ENCODE measurements around the gene EEF2K. TPM values are rescaled to one million over a fixed set of nuclear protein-coding genes. Genes with fewer than 3 reads are reported as not detected.

EEF2K gene
- total RNA-seq, 1 experiment from 2014 or later, result 9.1 TPM

DNA sequence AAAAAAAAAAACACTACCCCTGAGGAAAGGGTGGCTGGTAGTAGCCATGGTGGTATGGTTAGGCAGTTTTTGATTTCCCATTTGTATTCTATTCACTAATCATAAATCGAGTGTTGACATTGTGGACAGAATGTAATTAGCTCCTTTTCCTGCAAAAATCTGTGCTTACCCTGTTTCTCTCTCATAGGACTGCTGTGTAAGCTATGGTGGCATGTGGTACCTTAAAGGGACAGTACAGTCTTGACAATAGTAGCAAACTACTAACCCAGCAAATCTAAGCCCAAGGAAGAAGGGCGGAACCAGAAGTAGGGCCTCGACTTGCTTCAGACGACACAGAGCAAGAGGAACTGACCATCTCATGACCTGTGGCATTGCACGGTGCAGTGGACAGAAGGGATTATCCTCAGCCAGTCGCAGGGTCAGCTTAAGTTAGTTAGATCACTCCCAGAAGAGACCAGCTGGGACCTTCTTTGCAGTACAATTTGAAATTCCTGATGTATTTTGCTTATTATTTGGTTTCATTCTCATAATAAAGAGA, 127.4 kb downstream of the EEF2K start:
- Histone ChIP-seq H3K9me3 (ENCODE audit: low read length) (no peaks in the 10 kb centered on the region), H3K36me3 (ENCODE audit: low read depth, low read length) (peaks cover 43% of the 10 kb centered on the region), H3K4me1 (ENCODE audit: insufficient read depth, low read length) (no peaks in the 10 kb centered on the region), H3K27me3 (ENCODE audit: low read length) (no peaks in the 10 kb centered on the region), H2AFZ (ENCODE audit: low read length) (no peak overlapping the region), H3K4me3 (ENCODE audit: low read length) (no peak overlapping the region), H3K27ac (ENCODE audit: low read length) (no peak overlapping the region), H3K9ac (ENCODE audit: low read length) (no peak overlapping the region), H4K20me1 (ENCODE audit: low read length) (no peaks in the 10 kb centered on the region), H3K79me2 (ENCODE audit: low read length) (no peaks in the 10 kb centered on the region), H3F3A (ENCODE audit: low read length, unreplicated experiment) (no peaks in the 10 kb centered on the region), H3K9me2 (replicated peaks; ENCODE audit: low read length) (no peaks in the 10 kb centered on the region), H3K4me2 (ENCODE audit: low read length) (no peak overlapping the region)
- ChIA-PET CTCF (no interaction called here), POLR2A (ENCODE audit: unreplicated experiment) (no interaction called here)
- intact Hi-C loops (cut with micrococcal nuclease), result no loop called here
- no TSS peak for BruUV-seq (replicated peaks)
- no peak for DNase-seq
- TF ChIP-seq EZH2 (IDR thresholded peaks at IDR 0.05; ENCODE audit: low read length, unreplicated experiment), result no peak
- TF ChIP-seq, protein P1, sequence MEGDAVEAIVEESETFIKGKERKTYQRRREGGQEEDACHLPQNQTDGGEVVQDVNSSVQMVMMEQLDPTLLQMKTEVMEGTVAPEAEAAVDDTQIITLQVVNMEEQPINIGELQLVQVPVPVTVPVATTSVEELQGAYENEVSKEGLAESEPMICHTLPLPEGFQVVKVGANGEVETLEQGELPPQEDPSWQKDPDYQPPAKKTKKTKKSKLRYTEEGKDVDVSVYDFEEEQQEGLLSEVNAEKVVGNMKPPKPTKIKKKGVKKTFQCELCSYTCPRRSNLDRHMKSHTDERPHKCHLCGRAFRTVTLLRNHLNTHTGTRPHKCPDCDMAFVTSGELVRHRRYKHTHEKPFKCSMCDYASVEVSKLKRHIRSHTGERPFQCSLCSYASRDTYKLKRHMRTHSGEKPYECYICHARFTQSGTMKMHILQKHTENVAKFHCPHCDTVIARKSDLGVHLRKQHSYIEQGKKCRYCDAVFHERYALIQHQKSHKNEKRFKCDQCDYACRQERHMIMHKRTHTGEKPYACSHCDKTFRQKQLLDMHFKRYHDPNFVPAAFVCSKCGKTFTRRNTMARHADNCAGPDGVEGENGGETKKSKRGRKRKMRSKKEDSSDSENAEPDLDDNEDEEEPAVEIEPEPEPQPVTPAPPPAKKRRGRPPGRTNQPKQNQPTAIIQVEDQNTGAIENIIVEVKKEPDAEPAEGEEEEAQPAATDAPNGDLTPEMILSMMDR (conservative IDR thresholded peaks at IDR 0.05; ENCODE audit: low read depth, low read length), result no peak
- no peak for TF ChIP-seq EZH2phosphoT487 (IDR thresholded peaks at IDR 0.05; ENCODE audit: borderline replicate concordance, low read length)
- ATAC-seq, result no peak

DNA sequence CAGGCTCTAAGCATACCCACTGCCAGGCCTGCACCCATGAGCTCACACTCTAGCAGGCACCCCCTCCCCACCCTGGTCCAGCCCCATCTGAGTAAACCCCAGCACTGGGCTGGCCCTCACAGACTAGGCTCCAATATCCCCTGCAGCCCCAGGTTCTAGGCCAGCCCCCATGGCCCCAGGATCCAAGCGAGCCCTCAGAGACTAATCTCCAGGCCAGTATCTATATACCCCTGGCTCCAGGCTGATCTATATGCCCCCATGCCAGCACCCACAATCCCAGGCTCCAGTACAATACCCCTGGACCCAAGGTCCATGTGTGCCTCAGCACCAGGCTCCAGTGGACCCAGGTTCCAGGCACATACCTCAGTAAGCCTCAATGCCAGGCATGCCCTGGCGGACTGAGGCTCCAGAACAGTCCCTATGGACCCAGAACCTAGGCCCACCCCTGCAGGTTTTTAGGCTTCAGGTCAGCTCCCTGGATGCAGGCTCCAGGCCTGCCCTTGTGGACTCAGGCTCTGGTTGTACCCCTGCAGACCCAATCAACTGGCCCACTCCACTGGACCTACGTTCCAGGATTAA, 129.7 kb downstream of the EEF2K start:
- ChIA-PET POLR2A (ENCODE audit: unreplicated experiment) (no interaction called here), CTCF (no interaction called here)
- DNase-seq (no peak), ATAC-seq (no peak)
- no peaks in the 10 kb centered on the region for H3K4me1 ChIP-seq (ENCODE audit: insufficient read depth, low read length)
- no peaks in the 10 kb centered on the region for H3K9me3 ChIP-seq (ENCODE audit: low read length)
- H3K4me2 ChIP-seq (ENCODE audit: low read length), result no peak overlapping the region
- H3K4me3 ChIP-seq (ENCODE audit: low read length), result no peak overlapping the region
- H2AFZ ChIP-seq (ENCODE audit: low read length), result no peak overlapping the region
- intact Hi-C loops (cut with micrococcal nuclease), result no loop called here
- TF ChIP-seq, protein P1 (conservative IDR thresholded peaks at IDR 0.05; ENCODE audit: low read depth, low read length), result no peak
- no TSS peak for BruUV-seq (replicated peaks)
- no peaks in the 10 kb centered on the region for H4K20me1 ChIP-seq (ENCODE audit: low read length)
- H3K9ac ChIP-seq (ENCODE audit: low read length), result no peak overlapping the region
- peaks cover 43% of the 10 kb centered on the region for H3K36me3 ChIP-seq (ENCODE audit: low read depth, low read length)
- H3K79me2 ChIP-seq (ENCODE audit: low read length), result no peaks in the 10 kb centered on the region
- no peak overlapping the region for H3K27ac ChIP-seq (ENCODE audit: low read length)
- no peaks in the 10 kb centered on the region for H3K27me3 ChIP-seq (ENCODE audit: low read length)
- no peaks in the 10 kb centered on the region for H3F3A ChIP-seq (ENCODE audit: low read length, unreplicated experiment)
- no peaks in the 10 kb centered on the region for H3K9me2 ChIP-seq (replicated peaks; ENCODE audit: low read length)

DNA sequence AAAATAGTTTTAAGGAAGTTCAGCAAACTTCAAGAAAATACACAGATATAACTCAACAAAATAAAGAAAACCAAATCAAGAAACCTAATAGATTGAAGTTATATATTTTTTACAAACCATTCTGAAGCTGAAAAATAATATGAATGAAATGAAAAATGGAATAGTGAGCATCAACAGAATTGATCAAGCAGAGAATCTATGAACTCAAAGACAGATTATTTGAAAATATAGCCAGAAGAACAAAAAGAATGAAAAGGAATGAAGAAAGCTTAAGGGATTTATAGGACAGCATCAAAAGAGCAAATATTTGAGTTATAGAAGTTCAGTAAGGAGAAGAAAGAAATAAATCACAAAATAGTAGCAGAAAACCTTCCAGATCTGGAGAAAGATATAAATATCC, 130.5 kb downstream of the EEF2K start:
- H3K9me2 ChIP-seq (replicated peaks; ENCODE audit: low read length), result no peaks in the 10 kb centered on the region
- CTCF ChIA-PET, result no interaction called here
- intact Hi-C loops (cut with micrococcal nuclease), result no loop called here
- H3K27me3 ChIP-seq (ENCODE audit: low read length), result no peaks in the 10 kb centered on the region
- H3K9me3 ChIP-seq (ENCODE audit: low read length), result no peaks in the 10 kb centered on the region
- no TSS peak for BruUV-seq (replicated peaks)
- no peak overlapping the region for H3K9ac ChIP-seq (ENCODE audit: low read length)
- TF ChIP-seq, protein P1 (conservative IDR thresholded peaks at IDR 0.05; ENCODE audit: low read depth, low read length), result no peak
- no peak for TF ChIP-seq EZH2 (IDR thresholded peaks at IDR 0.05; ENCODE audit: low read length, unreplicated experiment)
- peaks cover 42% of the 10 kb centered on the region for H3K36me3 ChIP-seq (ENCODE audit: low read depth, low read length)
- ATAC-seq, result no peak
- no peak overlapping the region for H3K27ac ChIP-seq (ENCODE audit: low read length)
- DNase-seq, result no peak
- no peak overlapping the region for H3K4me3 ChIP-seq (ENCODE audit: low read length)
- H3K4me2 ChIP-seq (ENCODE audit: low read length), result no peak overlapping the region
- no peaks in the 10 kb centered on the region for H3K79me2 ChIP-seq (ENCODE audit: low read length)
- POLR2A ChIA-PET (ENCODE audit: unreplicated experiment), result no interaction called here
- H4K20me1 ChIP-seq (ENCODE audit: low read length), result no peaks in the 10 kb centered on the region
- H2AFZ ChIP-seq (ENCODE audit: low read length), result no peak overlapping the region
- no peaks in the 10 kb centered on the region for H3K4me1 ChIP-seq (ENCODE audit: insufficient read depth, low read length)
- no peaks in the 10 kb centered on the region for H3F3A ChIP-seq (ENCODE audit: low read length, unreplicated experiment)
